IPS-20b (cell line): Measurements from ENCODE around the gene DIAPH2.

Source experiments
- H3K27ac ChIP-seq: one replicate; pipeline ENCODE4 v1.5.1; 2013; ENCODE audit warnings: low read length
- H3K27me3 ChIP-seq: 2 replicates; pipeline ENCODE4 v1.6.1; 2013; ENCODE audit warnings: mild to moderate bottlenecking, low read length, inconsistent platforms; ENCODE audit not compliant: insufficient read depth
- H3K36me3 ChIP-seq: 2 replicates; pipeline ENCODE4 v1.6.1; 2013; ENCODE audit warnings: low read depth, mild to moderate bottlenecking, inconsistent platforms, low read length, moderate library complexity; ENCODE audit not compliant: insufficient read depth
- H3K4me1 ChIP-seq: 2 replicates; pipeline ENCODE4 v1.6.1; 2013; ENCODE audit warnings: mild to moderate bottlenecking, control low read depth, inconsistent platforms, low read length, moderate library complexity; ENCODE audit not compliant: insufficient read depth
- H3K4me3 ChIP-seq: 2 replicates; pipeline ENCODE4 v1.5.1; 2013; ENCODE audit warnings: mild to moderate bottlenecking, low read length, inconsistent platforms
- H3K9ac ChIP-seq: 2 replicates; pipeline ENCODE4 v1.6.1; 2013; ENCODE audit warnings: low read depth, mild to moderate bottlenecking, inconsistent platforms, low read length, moderate library complexity
- H3K9me3 ChIP-seq: 2 replicates; pipeline ENCODE4 v1.6.1; 2013; ENCODE audit warnings: mild to moderate bottlenecking, low read depth, low read length, inconsistent platforms; ENCODE audit not compliant: insufficient read depth

DIAPH2 gene

GRCh38 chrX:96978906-96979305 lies 294.3 kb downstream of the DIAPH2 start:
- Histone ChIP-seq H3K36me3 (no peaks in the 10 kb centered on the region), H3K27ac (no peak overlapping the region), H3K4me1 (no peaks in the 10 kb centered on the region), H3K9ac (no peak overlapping the region), H3K27me3 (no peaks in the 10 kb centered on the region), H3K9me3 (no peaks in the 10 kb centered on the region), H3K4me3 (no peak overlapping the region)

- Histone ChIP-seq H3K9ac (no peak overlapping the region), H3K9me3 (no peaks in the 10 kb centered on the region), H3K27ac (no peak overlapping the region), H3K36me3 (no peaks in the 10 kb centered on the region), H3K4me1 (no peaks in the 10 kb centered on the region), H3K27me3 (no peaks in the 10 kb centered on the region), H3K4me3 (no peak overlapping the region)
Observed at GRCh38 chrX:96979766-96980165, 295.1 kb downstream of the DIAPH2 start.

GRCh38 chrX:96982161-96982560 lies 297.5 kb downstream of the DIAPH2 start:
- no peaks in the 10 kb centered on the region for H3K36me3 ChIP-seq
- H3K9ac ChIP-seq = no peak overlapping the region
- no peaks in the 10 kb centered on the region for H3K9me3 ChIP-seq
- H3K27me3 ChIP-seq = no peaks in the 10 kb centered on the region
- H3K27ac ChIP-seq = no peak overlapping the region
- H3K4me1 ChIP-seq = no peaks in the 10 kb centered on the region
- H3K4me3 ChIP-seq = no peak overlapping the region

- no peak overlapping the region for H3K9ac ChIP-seq
- no peaks in the 10 kb centered on the region for H3K27me3 ChIP-seq
- H3K27ac ChIP-seq = no peak overlapping the region
- H3K9me3 ChIP-seq = no peaks in the 10 kb centered on the region
- no peaks in the 10 kb centered on the region for H3K4me1 ChIP-seq
- no peaks in the 10 kb centered on the region for H3K36me3 ChIP-seq
- H3K4me3 ChIP-seq = no peak overlapping the region
Observed at GRCh38 chrX:96984538-96984937, 299.9 kb downstream of the DIAPH2 start.

GRCh38 chrX:96985046-96985445 lies 300.4 kb downstream of the DIAPH2 start:
- Histone ChIP-seq H3K27me3 (no peaks in the 10 kb centered on the region), H3K36me3 (no peaks in the 10 kb centered on the region), H3K9ac (no peak overlapping the region)

GRCh38 chrX:96987228-96987627 lies 302.6 kb downstream of the DIAPH2 start:
- Histone ChIP-seq H3K9me3 (no peaks in the 10 kb centered on the region), H3K9ac (no peak overlapping the region), H3K27me3 (no peaks in the 10 kb centered on the region), H3K4me1 (no peaks in the 10 kb centered on the region), H3K36me3 (no peaks in the 10 kb centered on the region), H3K4me3 (no peak overlapping the region), H3K27ac (no peak overlapping the region)

More at GRCh38 chrX:96985046-96985445, 300.4 kb downstream of the DIAPH2 start:
- Histone ChIP-seq H3K9me3 (no peaks in the 10 kb centered on the region), H3K4me1 (no peaks in the 10 kb centered on the region), H3K4me3 (no peak overlapping the region), H3K27ac (no peak overlapping the region)

GRCh38 chrX:96989830-96990571 lies 305.4 kb downstream of the DIAPH2 start:
- Histone ChIP-seq H3K4me1 (no peaks in the 10 kb centered on the region), H3K9ac (no peak overlapping the region), H3K4me3 (no peak overlapping the region), H3K27me3 (no peaks in the 10 kb centered on the region), H3K9me3 (no peaks in the 10 kb centered on the region), H3K36me3 (no peaks in the 10 kb centered on the region), H3K27ac (no peak overlapping the region)

- Histone ChIP-seq H3K36me3 (no peaks in the 10 kb centered on the region), H3K9ac (no peak overlapping the region), H3K27me3 (no peaks in the 10 kb centered on the region), H3K27ac (no peak overlapping the region), H3K9me3 (no peaks in the 10 kb centered on the region), H3K4me1 (no peaks in the 10 kb centered on the region), H3K4me3 (no peak overlapping the region)
Observed at GRCh38 chrX:96994093-96994492, 309.5 kb downstream of the DIAPH2 start.

GRCh38 chrX:96997196-96997595 lies 312.6 kb downstream of the DIAPH2 start:
- Histone ChIP-seq H3K27me3 (no peaks in the 10 kb centered on the region), H3K36me3 (no peaks in the 10 kb centered on the region), H3K4me1 (no peaks in the 10 kb centered on the region), H3K9me3 (no peaks in the 10 kb centered on the region), H3K27ac (no peak overlapping the region), H3K4me3 (no peak overlapping the region), H3K9ac (no peak overlapping the region)

GRCh38 chrX:97000682-97001368 lies 316.2 kb downstream of the DIAPH2 start:
- Histone ChIP-seq H3K27me3 (no peaks in the 10 kb centered on the region), H3K9ac (no peak overlapping the region), H3K36me3 (no peaks in the 10 kb centered on the region), H3K4me3 (no peak overlapping the region), H3K9me3 (no peaks in the 10 kb centered on the region), H3K27ac (no peak overlapping the region), H3K4me1 (no peaks in the 10 kb centered on the region)

GRCh38 chrX:97006167-97006566 lies 321.5 kb downstream of the DIAPH2 start:
- Histone ChIP-seq H3K4me3 (no peak overlapping the region), H3K36me3 (no peaks in the 10 kb centered on the region), H3K27me3 (no peaks in the 10 kb centered on the region), H3K27ac (no peak overlapping the region), H3K9me3 (no peaks in the 10 kb centered on the region), H3K4me1 (no peaks in the 10 kb centered on the region), H3K9ac (no peak overlapping the region)

GRCh38 chrX:97009391-97009790 lies 324.7 kb downstream of the DIAPH2 start:
- no peak overlapping the region for H3K4me3 ChIP-seq
- no peaks in the 10 kb centered on the region for H3K9me3 ChIP-seq
- no peak overlapping the region for H3K27ac ChIP-seq
- no peaks in the 10 kb centered on the region for H3K36me3 ChIP-seq
- H3K9ac ChIP-seq = no peak overlapping the region
- H3K4me1 ChIP-seq = no peaks in the 10 kb centered on the region
- H3K27me3 ChIP-seq = no peaks in the 10 kb centered on the region
